ENCODE results near the gene COPG2. TPM values are rescaled to one million over a fixed set of nuclear protein-coding genes. Genes with fewer than 3 reads are reported as not detected.
A peak's percentile ranks its signal among the peaks of the same experiment; 100 is the strongest.
"Not testable (repeated sequence)": the region's sequence is repeated elsewhere in the genome, so short reads cannot be mapped to it uniquely, and the experiment has no call there.

The COPG2 gene
- total RNA-seq, 1 donor from 2014 or later, result 47.5 TPM

DNA sequence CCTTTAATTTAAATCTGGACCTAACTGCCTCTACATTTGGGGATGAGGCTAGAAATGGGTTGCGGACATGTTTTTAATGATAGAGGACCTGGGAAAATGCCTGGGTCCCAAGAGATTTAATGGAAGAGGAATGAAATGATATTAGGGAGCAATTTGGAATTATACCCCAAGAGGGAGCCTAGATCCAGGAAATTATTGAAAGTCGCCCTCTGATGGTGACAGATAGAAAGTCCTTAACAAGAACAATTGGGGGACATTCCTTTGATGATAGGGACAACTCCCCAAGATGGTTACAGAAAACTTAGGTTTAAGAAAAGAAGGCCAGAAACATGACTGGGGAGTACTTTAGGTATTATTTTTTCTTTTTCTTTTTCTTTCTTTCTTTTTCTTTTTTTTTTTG lies 27.3 kb upstream of the COPG2 start:
- no peak overlapping the region for H3K4me3 ChIP-seq (ENCODE audit: low read length in 3 of 3)
- no peaks in the 10 kb centered on the region for H3K27me3 ChIP-seq (ENCODE audit: control insufficient read depth in 3 of 3, insufficient read depth in 3 of 3, low read length in 3 of 3)
- peaks cover 0 to 5% (median 0%) of the 10 kb centered on the region in 3 donors for H3K4me1 ChIP-seq (ENCODE audit: control insufficient read depth in 3 of 3, insufficient read depth in 3 of 3, low read length in 3 of 3)
- H3K9me3 ChIP-seq (ENCODE audit: control insufficient read depth in 3 of 3, low read length in 3 of 3), result no peaks in the 10 kb centered on the region
- H3K27ac ChIP-seq (ENCODE audit: low read depth, low read length), result no peak overlapping the region
- H3K36me3 ChIP-seq (ENCODE audit: control insufficient read depth in 3 of 3, insufficient read depth in 3 of 3, low read length in 3 of 3), result no peaks in the 10 kb centered on the region
- no peak overlapping the region for H3K9ac ChIP-seq (ENCODE audit: low read depth in 1 of 3, low read length in 3 of 3)

DNA sequence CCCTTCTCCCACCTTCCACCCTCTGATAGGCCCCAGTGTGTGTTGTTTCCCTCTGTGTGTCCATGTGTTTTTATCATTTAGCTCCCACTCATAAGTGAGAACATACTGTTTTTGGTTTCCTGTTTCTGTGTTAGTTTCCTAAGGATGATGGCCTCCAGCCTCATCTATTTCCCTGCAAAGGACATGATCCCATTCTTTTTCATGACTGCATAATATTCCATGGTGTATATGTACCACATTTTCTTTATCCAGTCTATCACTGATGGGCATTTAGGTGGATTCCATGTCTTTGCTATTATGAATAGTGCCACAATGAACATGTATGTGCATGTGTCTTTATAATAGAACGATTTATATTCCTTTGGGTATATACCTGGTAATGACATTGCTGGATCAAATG lies 23.8 kb upstream of the COPG2 start:
- not testable (repeated sequence) for H3K36me3 ChIP-seq (ENCODE audit: control insufficient read depth in 3 of 3, insufficient read depth in 3 of 3, low read length in 3 of 3); H3K4me1 ChIP-seq (ENCODE audit: control insufficient read depth in 3 of 3, insufficient read depth in 3 of 3, low read length in 3 of 3); H3K9ac ChIP-seq (ENCODE audit: low read depth in 1 of 3, low read length in 3 of 3); H3K27ac ChIP-seq (ENCODE audit: low read depth, low read length); H3K27me3 ChIP-seq (ENCODE audit: control insufficient read depth in 3 of 3, insufficient read depth in 3 of 3, low read length in 3 of 3); H3K9me3 ChIP-seq (ENCODE audit: control insufficient read depth in 3 of 3, low read length in 3 of 3); H3K4me3 ChIP-seq (ENCODE audit: low read length in 3 of 3)

- H3K9ac ChIP-seq (ENCODE audit: low read depth in 1 of 3, low read length in 3 of 3), result no peak overlapping the region
- no peaks in the 10 kb centered on the region for H3K36me3 ChIP-seq (ENCODE audit: control insufficient read depth in 3 of 3, insufficient read depth in 3 of 3, low read length in 3 of 3)
- H3K4me3 ChIP-seq (ENCODE audit: low read length in 3 of 3), result no peak overlapping the region
- H3K9me3 ChIP-seq (ENCODE audit: control insufficient read depth in 3 of 3, low read length in 3 of 3), result no peaks in the 10 kb centered on the region
- H3K27ac ChIP-seq (ENCODE audit: low read depth, low read length), result no peak overlapping the region
- no peaks in the 10 kb centered on the region for H3K4me1 ChIP-seq (ENCODE audit: control insufficient read depth in 3 of 3, insufficient read depth in 3 of 3, low read length in 3 of 3)
- no peaks in the 10 kb centered on the region for H3K27me3 ChIP-seq (ENCODE audit: control insufficient read depth in 3 of 3, insufficient read depth in 3 of 3, low read length in 3 of 3)
Measured at GRCh38 chr7:130689683-130690082, 21.1 kb upstream of the COPG2 start.

DNA sequence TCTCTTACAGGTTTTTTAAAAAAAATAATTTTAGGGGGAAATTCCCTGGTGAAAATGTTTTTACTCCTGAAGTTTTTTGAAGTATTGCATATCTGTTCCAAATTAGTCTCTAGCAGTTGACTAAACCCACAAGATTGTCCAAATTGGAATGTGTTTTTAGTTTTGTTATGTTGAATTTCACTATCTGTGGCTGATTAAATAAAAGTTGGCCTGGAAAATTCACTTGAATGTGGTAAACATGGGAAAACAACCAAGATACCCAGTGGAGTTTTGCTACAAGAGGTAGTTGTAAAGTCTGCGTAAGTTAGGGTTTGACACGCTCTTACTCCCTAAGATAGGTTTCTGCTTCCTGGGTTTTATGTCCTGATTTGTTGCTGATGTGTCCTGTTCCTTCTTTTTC lies 14.5 kb upstream of the COPG2 start:
- Histone ChIP-seq H3K36me3 (ENCODE audit: control insufficient read depth in 3 of 3, insufficient read depth in 3 of 3, low read length in 3 of 3) (no peaks in the 10 kb centered on the region), H3K27me3 (ENCODE audit: control insufficient read depth in 3 of 3, insufficient read depth in 3 of 3, low read length in 3 of 3) (no peaks in the 10 kb centered on the region)

GRCh38 chr7:130674456-130674855 lies 5.9 kb upstream of the COPG2 start:
- Histone ChIP-seq H3K27me3 (ENCODE audit: control insufficient read depth in 3 of 3, insufficient read depth in 3 of 3, low read length in 3 of 3) (no peaks in the 10 kb centered on the region), H3K4me1 (ENCODE audit: control insufficient read depth in 3 of 3, insufficient read depth in 3 of 3, low read length in 3 of 3) (peaks cover 0 to 4% (median 0%) of the 10 kb centered on the region in 3 donors), H3K36me3 (ENCODE audit: control insufficient read depth in 3 of 3, insufficient read depth in 3 of 3, low read length in 3 of 3) (no peaks in the 10 kb centered on the region), H3K27ac (ENCODE audit: low read depth, low read length) (no peak overlapping the region), H3K9ac (ENCODE audit: low read depth in 1 of 3, low read length in 3 of 3) (no peak overlapping the region), H3K4me3 (ENCODE audit: low read length in 3 of 3) (no peak overlapping the region), H3K9me3 (ENCODE audit: control insufficient read depth in 3 of 3, low read length in 3 of 3) (no peaks in the 10 kb centered on the region)

More for the DNA sequence above, 14.5 kb upstream of the COPG2 start:
- Histone ChIP-seq H3K9ac (ENCODE audit: low read depth in 1 of 3, low read length in 3 of 3) (no peak overlapping the region), H3K4me1 (ENCODE audit: control insufficient read depth in 3 of 3, insufficient read depth in 3 of 3, low read length in 3 of 3) (no peaks in the 10 kb centered on the region), H3K9me3 (ENCODE audit: control insufficient read depth in 3 of 3, low read length in 3 of 3) (no peaks in the 10 kb centered on the region), H3K4me3 (ENCODE audit: low read length in 3 of 3) (no peak overlapping the region), H3K27ac (ENCODE audit: low read depth, low read length) (no peak overlapping the region)

DNA sequence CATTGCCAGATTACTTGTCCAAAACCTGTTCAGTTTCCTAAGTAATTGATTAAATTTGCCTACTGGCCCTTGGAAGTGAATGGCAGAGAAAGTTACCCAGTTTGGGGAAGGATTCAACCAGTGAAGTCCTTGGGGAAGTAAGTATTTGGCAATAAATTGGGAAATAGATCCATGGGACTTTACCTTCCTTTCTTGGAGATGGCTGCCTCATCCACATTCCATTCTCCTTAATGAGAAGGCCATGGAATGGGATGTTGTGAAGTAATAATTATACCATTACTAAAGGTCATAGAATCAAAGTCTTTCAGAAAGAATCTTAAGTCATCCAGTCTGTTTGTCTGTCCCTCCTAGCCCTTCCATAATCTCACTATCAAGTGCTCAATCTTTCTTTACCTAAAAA lies 4.5 kb upstream of the COPG2 start:
- Histone ChIP-seq H3K9me3 (ENCODE audit: control insufficient read depth in 3 of 3, low read length in 3 of 3) (no peaks in the 10 kb centered on the region), H3K4me1 (ENCODE audit: control insufficient read depth in 3 of 3, insufficient read depth in 3 of 3, low read length in 3 of 3) (peaks cover 0 to 9% (median 3%) of the 10 kb centered on the region in 3 donors), H3K27me3 (ENCODE audit: control insufficient read depth in 3 of 3, insufficient read depth in 3 of 3, low read length in 3 of 3) (no peaks in the 10 kb centered on the region), H3K36me3 (ENCODE audit: control insufficient read depth in 3 of 3, insufficient read depth in 3 of 3, low read length in 3 of 3) (no peaks in the 10 kb centered on the region), H3K4me3 (ENCODE audit: low read length in 3 of 3) (no peak overlapping the region), H3K9ac (ENCODE audit: low read depth in 1 of 3, low read length in 3 of 3) (no peak overlapping the region), H3K27ac (ENCODE audit: low read depth, low read length) (no peak overlapping the region)

DNA sequence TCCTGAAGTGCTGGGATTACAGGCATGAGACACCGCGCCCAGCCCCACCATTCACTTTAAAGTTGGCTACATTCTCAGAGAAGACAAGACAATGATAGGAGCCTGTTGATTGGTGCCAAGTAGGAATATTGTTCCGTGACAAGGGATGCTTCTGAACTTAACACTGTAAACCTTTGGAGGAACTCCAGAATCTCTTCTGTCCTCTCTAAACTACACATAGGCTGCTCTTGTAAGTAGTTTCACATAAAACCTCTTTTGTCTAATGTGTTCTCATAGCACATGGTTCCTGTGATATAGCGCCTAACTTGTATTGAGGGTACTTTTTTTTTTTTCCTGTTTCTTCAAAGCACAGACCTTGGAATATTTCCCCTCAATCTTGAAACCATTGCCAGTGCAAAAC lies 3.6 kb upstream of the COPG2 start:
- no peaks in the 10 kb centered on the region for H3K9me3 ChIP-seq (ENCODE audit: control insufficient read depth in 3 of 3, low read length in 3 of 3)
- no peaks in the 10 kb centered on the region for H3K27me3 ChIP-seq (ENCODE audit: control insufficient read depth in 3 of 3, insufficient read depth in 3 of 3, low read length in 3 of 3)
- peaks cover 8 to 14% (median 8%) of the 10 kb centered on the region in 3 donors for H3K4me1 ChIP-seq (ENCODE audit: control insufficient read depth in 3 of 3, insufficient read depth in 3 of 3, low read length in 3 of 3)
- no peak overlapping the region for H3K27ac ChIP-seq (ENCODE audit: low read depth, low read length)
- H3K36me3 ChIP-seq (ENCODE audit: control insufficient read depth in 3 of 3, insufficient read depth in 3 of 3, low read length in 3 of 3), result no peaks in the 10 kb centered on the region
- H3K4me3 ChIP-seq (ENCODE audit: low read length in 3 of 3), result no peak overlapping the region
- no peak overlapping the region for H3K9ac ChIP-seq (ENCODE audit: low read depth in 1 of 3, low read length in 3 of 3)

DNA sequence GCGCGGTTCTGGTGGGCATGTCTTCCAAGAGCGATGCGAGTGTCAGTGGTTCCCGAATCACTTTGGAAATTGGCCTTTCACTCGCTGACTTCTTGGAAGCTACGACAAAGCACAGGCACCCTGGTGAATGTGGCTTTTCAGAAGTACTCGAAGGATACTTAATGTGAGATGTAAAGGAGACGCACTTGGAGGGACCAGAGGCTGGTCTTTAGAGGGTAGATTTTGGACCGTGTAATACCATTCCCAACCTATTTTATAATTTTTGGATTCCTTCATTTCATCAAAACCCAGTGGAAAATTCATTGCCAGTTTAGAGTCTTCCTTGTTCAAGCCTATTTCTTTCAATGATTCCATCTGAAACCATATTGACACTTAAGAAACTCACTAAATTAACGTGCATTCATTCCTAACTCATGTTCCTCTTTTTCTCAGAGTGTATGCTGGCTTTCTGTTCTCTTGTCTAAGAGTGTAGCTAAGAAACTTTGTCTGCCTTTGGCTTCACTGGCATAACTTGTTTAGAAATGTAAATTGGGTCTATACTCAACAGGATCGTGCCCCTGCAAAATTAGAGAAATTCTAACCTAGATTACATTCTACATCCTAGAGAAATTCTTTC lies 645 bp upstream of the COPG2 start:
- H3K9me3 ChIP-seq (ENCODE audit: control insufficient read depth in 3 of 3, low read length in 3 of 3), result no peaks in the 10 kb centered on the region
- peaks cover 8 to 14% (median 8%) of the 10 kb centered on the region in 3 donors for H3K4me1 ChIP-seq (ENCODE audit: control insufficient read depth in 3 of 3, insufficient read depth in 3 of 3, low read length in 3 of 3)
- peaks cover 0 to 7% (median 2%) of the 10 kb centered on the region in 3 donors for H3K36me3 ChIP-seq (ENCODE audit: control insufficient read depth in 3 of 3, insufficient read depth in 3 of 3, low read length in 3 of 3)

DNA sequence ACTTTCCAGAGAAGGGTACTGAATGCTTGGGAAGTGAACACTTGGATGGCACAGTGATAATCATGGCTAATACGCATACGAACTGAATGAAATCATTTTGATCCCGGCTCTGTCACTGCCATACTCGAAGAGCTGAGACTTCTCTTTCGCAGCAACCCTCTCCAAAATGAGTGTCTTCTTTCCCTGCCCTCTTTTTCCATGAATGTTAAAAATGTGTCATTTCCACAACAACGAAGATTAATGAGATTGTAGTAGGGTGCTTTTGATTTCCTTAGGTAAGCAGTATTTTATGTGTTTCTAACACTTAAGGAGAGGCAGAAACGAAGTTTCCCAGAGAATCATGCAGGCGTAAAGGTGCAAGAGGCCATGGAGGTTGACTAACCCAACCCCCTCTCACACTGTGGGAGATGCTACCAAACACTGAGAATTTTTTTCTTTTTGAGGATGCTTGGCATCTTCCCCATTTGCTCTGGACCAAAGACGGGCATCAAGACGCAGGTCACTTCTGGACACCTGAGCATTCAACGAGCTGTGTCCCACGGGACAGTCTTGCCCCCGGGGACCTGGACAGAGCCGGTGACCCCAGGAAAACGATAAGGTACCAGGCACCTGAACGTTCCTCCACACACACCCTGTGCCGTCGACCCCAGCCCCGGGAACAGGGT lies 823 bp downstream of the COPG2 start:
- Histone ChIP-seq H3K36me3 (ENCODE audit: control insufficient read depth in 3 of 3, insufficient read depth in 3 of 3, low read length in 3 of 3) (peaks cover 0 to 7% (median 2%) of the 10 kb centered on the region in 3 donors), H3K27ac (ENCODE audit: low read depth, low read length) (peak overlapping the region; percentile 2), H3K27me3 (ENCODE audit: control insufficient read depth in 3 of 3, insufficient read depth in 3 of 3, low read length in 3 of 3) (no peaks in the 10 kb centered on the region), H3K4me3 (ENCODE audit: low read length in 3 of 3) (peak overlapping the region; percentile 65 to 89 (median 85)), H3K9me3 (ENCODE audit: control insufficient read depth in 3 of 3, low read length in 3 of 3) (no peaks in the 10 kb centered on the region), H3K9ac (ENCODE audit: low read depth in 1 of 3, low read length in 3 of 3) (peak overlapping the region; percentile 48 to 89 (median 80)), H3K4me1 (ENCODE audit: control insufficient read depth in 3 of 3, insufficient read depth in 3 of 3, low read length in 3 of 3) (peaks cover 8 to 14% (median 8%) of the 10 kb centered on the region in 3 donors)

More for the DNA sequence above, 645 bp upstream of the COPG2 start:
- Histone ChIP-seq H3K9ac (ENCODE audit: low read depth in 1 of 3, low read length in 3 of 3) (peak overlapping the region; percentile 81 to 89 (median 83)), H3K27me3 (ENCODE audit: control insufficient read depth in 3 of 3, insufficient read depth in 3 of 3, low read length in 3 of 3) (no peaks in the 10 kb centered on the region), H3K4me3 (ENCODE audit: low read length in 3 of 3) (peak overlapping the region; percentile 65 to 89 (median 88)), H3K27ac (ENCODE audit: low read depth, low read length) (peak overlapping the region; percentile 38)

DNA sequence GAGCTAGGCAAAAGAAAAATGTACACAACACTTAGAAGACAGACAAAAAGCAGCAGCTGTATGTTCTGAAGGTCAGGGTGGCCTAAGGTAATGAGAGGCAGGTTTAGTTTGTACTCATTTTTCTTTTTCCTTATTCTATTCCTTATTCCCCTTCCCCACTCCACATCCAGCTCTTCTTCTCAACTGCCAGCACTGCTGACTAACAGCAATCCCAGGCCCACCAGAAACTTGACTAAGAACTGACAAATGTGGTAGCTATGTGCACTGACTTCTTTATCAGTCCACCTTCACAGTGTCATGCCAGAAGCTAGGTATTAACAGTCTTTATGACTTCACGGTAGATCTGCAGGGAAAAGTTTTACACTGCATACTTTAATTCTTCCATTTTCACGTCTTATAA lies 6.1 kb downstream of the COPG2 start:
- Histone ChIP-seq H3K4me3 (ENCODE audit: low read length in 3 of 3) (no peak overlapping the region), H3K9ac (ENCODE audit: low read depth in 1 of 3, low read length in 3 of 3) (no peak overlapping the region), H3K4me1 (ENCODE audit: control insufficient read depth in 3 of 3, insufficient read depth in 3 of 3, low read length in 3 of 3) (peaks cover 0 to 3% (median under 1%) of the 10 kb centered on the region in 3 donors), H3K27me3 (ENCODE audit: control insufficient read depth in 3 of 3, insufficient read depth in 3 of 3, low read length in 3 of 3) (no peaks in the 10 kb centered on the region), H3K27ac (ENCODE audit: low read depth, low read length) (no peak overlapping the region), H3K36me3 (ENCODE audit: control insufficient read depth in 3 of 3, insufficient read depth in 3 of 3, low read length in 3 of 3) (peaks cover 7 to 24% (median 20%) of the 10 kb centered on the region in 3 donors), H3K9me3 (ENCODE audit: control insufficient read depth in 3 of 3, low read length in 3 of 3) (no peaks in the 10 kb centered on the region)
